ENCODE results near the gene ALG3. TPM values are rescaled to one million over a fixed set of nuclear protein-coding genes. Genes with fewer than 3 reads are reported as not detected.

The ALG3 gene
- total and polyA plus RNA-seq, 9 of the 15 experiments (the other 6 are each of a cell fraction or from before 2014, with no cell fraction given), result 37.5 to 107 (median 80.1) TPM

- TF ChIP-seq CHCHD3 (CRISPR knock-in tag; IDR thresholded peaks at IDR 0.05) (no peak; the same call in 1 of the 2 replicates), KDM4B (IDR thresholded peaks at IDR 0.05; ENCODE audit: borderline replicate concordance in 2 of 2, low read depth in 1 of 2) (peak in 1 of 2 experiments; percentile 78; a peak in 1 of 4 replicates), THRAP3 (IDR thresholded peaks at IDR 0.05; ENCODE audit: borderline replicate concordance) (0 out of 2 replicates have a peak, but pooled peaks have one; percentile 22), RUNX1 (IDR thresholded peaks at IDR 0.05; ENCODE audit: low read depth) (no peak), KLF16 (IDR thresholded peaks at IDR 0.05) (no peak), GTF2A2 (tag; IDR thresholded peaks at IDR 0.05) (peak; percentile 95), ESRRB (CRISPR knock-in tag; IDR thresholded peaks at IDR 0.05; ENCODE audit: borderline replicate concordance) (no peak), ZNF239 (CRISPR knock-in tag; IDR thresholded peaks at IDR 0.05) (no peak), BDP1 (IDR thresholded peaks at IDR 0.05; ENCODE audit: insufficient read depth, insufficient read length) (no peak), ZNF785 (CRISPR knock-in tag; IDR thresholded peaks at IDR 0.05) (no peak), RAD51 (IDR thresholded peaks at IDR 0.05; ENCODE audit: borderline replicate concordance, low read depth) (no peak), GTF3C2 (IDR thresholded peaks at IDR 0.05; ENCODE audit: borderline replicate concordance, extremely low read depth, insufficient read length) (no peak), LCOR (CRISPR knock-in tag; IDR thresholded peaks at IDR 0.05) (no peak; the same call in 1 of the 2 replicates), MIER1 (IDR thresholded peaks at IDR 0.05; ENCODE audit: low read depth) (peak; percentile 57; the same call in 1 of the 2 replicates), CBX1 (IDR thresholded peaks at IDR 0.05; ENCODE audit: low read depth) (peak; percentile 89), ZNF518B (CRISPR knock-in tag; IDR thresholded peaks at IDR 0.05) (no peak), PPARD (CRISPR knock-in tag; IDR thresholded peaks at IDR 0.05) (no peak), ZNF197 (CRISPR knock-in tag; IDR thresholded peaks at IDR 0.05; ENCODE audit: low read depth) (0 out of 2 replicates have a peak, but pooled peaks have one; percentile 25)
- TF ChIP-seq, protein P1, sequence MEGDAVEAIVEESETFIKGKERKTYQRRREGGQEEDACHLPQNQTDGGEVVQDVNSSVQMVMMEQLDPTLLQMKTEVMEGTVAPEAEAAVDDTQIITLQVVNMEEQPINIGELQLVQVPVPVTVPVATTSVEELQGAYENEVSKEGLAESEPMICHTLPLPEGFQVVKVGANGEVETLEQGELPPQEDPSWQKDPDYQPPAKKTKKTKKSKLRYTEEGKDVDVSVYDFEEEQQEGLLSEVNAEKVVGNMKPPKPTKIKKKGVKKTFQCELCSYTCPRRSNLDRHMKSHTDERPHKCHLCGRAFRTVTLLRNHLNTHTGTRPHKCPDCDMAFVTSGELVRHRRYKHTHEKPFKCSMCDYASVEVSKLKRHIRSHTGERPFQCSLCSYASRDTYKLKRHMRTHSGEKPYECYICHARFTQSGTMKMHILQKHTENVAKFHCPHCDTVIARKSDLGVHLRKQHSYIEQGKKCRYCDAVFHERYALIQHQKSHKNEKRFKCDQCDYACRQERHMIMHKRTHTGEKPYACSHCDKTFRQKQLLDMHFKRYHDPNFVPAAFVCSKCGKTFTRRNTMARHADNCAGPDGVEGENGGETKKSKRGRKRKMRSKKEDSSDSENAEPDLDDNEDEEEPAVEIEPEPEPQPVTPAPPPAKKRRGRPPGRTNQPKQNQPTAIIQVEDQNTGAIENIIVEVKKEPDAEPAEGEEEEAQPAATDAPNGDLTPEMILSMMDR (IDR thresholded peaks at IDR 0.05 in 2 of 3, conservative IDR thresholded peaks at IDR 0.05 in 1 of 3; ENCODE audit: insufficient read depth in 2 of 3, low read depth in 1 of 3, low read length in 3 of 3), result no peak
Observed at GRCh38 chr3:184248454-184249411, at the start of gene ALG3 (continued).

Data from K562 (cell line).